ENCODE measurements around the gene CD302.

DNA sequence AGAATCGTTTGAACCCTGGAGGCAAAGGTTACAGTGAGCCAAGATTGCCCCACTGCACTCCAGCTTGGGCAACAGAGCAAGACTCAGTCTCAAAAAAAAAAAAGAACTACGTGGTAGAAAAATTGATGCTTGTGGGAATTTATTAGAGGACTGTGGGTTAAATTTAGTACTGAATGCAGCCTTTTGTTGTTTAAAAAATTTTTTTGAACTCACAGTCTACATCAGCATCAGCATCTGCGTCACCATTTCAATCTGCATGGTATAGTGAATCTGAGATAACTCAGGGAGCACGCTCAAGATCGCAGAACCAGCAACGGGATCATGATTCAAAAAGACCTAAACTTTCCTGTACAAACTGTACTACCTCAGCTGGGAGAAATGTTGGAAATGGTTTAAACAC, 55.2 kb downstream of the CD302 start:
- TF ChIP-seq, protein P1, sequence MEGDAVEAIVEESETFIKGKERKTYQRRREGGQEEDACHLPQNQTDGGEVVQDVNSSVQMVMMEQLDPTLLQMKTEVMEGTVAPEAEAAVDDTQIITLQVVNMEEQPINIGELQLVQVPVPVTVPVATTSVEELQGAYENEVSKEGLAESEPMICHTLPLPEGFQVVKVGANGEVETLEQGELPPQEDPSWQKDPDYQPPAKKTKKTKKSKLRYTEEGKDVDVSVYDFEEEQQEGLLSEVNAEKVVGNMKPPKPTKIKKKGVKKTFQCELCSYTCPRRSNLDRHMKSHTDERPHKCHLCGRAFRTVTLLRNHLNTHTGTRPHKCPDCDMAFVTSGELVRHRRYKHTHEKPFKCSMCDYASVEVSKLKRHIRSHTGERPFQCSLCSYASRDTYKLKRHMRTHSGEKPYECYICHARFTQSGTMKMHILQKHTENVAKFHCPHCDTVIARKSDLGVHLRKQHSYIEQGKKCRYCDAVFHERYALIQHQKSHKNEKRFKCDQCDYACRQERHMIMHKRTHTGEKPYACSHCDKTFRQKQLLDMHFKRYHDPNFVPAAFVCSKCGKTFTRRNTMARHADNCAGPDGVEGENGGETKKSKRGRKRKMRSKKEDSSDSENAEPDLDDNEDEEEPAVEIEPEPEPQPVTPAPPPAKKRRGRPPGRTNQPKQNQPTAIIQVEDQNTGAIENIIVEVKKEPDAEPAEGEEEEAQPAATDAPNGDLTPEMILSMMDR (IDR thresholded peaks at IDR 0.05) = no peak
- TF ChIP-seq, protein P2, sequence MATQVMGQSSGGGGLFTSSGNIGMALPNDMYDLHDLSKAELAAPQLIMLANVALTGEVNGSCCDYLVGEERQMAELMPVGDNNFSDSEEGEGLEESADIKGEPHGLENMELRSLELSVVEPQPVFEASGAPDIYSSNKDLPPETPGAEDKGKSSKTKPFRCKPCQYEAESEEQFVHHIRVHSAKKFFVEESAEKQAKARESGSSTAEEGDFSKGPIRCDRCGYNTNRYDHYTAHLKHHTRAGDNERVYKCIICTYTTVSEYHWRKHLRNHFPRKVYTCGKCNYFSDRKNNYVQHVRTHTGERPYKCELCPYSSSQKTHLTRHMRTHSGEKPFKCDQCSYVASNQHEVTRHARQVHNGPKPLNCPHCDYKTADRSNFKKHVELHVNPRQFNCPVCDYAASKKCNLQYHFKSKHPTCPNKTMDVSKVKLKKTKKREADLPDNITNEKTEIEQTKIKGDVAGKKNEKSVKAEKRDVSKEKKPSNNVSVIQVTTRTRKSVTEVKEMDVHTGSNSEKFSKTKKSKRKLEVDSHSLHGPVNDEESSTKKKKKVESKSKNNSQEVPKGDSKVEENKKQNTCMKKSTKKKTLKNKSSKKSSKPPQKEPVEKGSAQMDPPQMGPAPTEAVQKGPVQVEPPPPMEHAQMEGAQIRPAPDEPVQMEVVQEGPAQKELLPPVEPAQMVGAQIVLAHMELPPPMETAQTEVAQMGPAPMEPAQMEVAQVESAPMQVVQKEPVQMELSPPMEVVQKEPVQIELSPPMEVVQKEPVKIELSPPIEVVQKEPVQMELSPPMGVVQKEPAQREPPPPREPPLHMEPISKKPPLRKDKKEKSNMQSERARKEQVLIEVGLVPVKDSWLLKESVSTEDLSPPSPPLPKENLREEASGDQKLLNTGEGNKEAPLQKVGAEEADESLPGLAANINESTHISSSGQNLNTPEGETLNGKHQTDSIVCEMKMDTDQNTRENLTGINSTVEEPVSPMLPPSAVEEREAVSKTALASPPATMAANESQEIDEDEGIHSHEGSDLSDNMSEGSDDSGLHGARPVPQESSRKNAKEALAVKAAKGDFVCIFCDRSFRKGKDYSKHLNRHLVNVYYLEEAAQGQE (IDR thresholded peaks at IDR 0.05; ENCODE audit: insufficient read depth in 1 of 2, low read depth in 2 of 2, low read length in 1 of 2) = no peak
